ENCODE results near the gene NXPH4.

NXPH4 gene

DNA sequence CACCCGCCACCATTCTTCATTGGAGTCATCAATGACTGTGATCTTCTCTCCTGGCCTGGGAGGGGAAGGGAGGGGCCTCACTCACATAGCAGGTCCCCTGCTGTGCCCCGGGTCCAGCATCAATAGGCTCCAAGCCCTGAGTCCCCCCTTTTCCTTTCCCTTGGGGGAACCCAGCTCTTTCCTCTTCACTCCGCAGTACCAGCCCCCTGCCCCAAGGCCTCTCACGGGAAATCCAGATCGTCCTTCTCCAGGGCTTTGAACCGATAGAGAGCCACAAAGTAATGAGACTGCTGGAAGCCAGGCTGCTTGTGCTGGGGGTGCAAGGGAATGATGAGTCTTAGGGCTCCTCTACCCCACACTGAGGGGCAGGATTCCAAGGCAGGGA lies 27.7 kb downstream of the NXPH4 start:
- no peak for DNase-seq

- DNase-seq: no peak
These were observed 30.4 kb downstream of the NXPH4 start for GRCh38 chr12:57247041-57247440.

GRCh38 chr12:57248934-57249742 lies 32.5 kb downstream of the NXPH4 start:
- DNase-seq: no peak

- no peak for DNase-seq
These were observed 33.9 kb downstream of the NXPH4 start for GRCh38 chr12:57250541-57250940.

DNA sequence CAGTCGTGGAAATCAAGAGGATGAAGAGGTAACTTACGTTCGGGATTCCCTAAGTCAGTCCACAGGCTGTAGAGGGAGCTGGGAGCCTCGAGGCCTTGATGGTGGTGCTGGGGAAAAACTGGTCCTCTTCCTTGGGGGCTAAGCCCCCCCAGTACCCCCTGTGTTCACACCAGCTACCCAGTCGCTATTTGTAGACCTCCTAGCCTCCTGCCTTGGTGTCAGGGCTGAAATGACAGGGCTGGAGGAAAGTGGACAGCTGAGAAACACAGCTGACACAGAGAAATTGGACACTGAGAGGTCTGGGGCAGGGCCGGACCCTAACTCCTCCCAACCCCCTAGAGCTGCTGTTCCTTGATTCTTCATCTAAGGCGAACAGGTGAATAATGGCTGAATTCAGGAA lies 34.4 kb downstream of the NXPH4 start, which contains the start of gene STAC3:
TSS of gene STAC3 (minus strand) at position 232 of the 400 bp plus-strand sequence. CDS start 1,551 bp downstream, outside the sequence.
- no peak for DNase-seq

DNA sequence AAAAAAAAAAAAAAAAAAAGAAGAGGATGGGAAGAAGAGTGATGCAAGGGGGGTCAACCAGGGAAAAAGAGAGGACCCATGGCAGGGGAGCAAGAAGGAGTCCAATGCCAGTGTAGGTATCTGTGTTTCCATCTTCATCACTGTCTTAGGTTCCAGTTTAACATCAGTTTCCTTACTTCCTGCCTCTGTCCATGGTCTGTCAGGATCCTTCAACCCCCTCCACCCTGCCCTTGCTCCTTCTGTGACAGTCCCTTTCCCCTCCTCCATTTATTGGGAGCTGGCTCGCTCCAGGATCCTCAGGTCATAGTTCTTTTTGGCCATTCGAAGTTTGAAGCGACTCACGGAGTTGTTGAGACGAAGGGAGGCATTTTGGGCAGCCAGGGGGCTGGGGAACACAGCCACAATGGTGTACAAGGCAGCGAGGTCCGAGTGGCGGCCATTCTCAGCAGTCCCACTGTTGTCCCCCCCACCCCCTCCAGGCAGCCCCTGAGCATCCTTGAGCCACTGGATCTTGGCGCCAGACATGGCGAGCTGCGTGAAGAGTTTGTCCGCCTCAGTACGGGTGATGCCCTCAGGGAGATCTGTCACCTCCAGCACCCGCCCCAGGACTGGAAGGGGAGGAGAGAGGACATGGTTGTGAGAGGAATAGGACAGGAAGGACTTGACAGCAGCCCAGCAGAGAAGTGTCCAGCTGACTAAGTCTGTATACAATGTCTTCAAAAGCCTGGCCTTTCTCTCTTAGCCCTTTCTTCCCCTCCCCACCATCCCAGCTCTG lies 38.1 kb downstream of the NXPH4 start:
- DNase-seq: no peak

DNA sequence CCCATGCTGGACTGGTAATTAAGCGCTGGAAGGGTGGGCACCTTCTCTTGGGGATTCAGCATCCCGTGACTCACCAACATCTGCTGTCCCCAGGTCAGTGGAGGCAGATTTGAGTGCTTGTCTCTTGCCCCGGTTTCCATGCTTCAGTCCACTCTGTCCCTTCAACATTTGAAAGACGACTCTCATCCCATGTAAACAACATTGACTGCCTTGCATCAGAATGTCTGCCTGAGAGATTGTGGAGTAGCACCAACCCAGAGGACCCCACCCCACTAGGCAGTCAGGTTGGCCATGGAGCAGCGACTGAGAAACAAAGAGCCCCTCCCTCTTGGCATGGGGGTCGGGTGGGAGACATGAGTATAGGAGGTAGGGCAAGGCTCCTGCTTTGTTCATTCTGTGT lies 39.3 kb downstream of the NXPH4 start:
- DNase-seq: no peak

- no peak for DNase-seq
These were observed 42.7 kb downstream of the NXPH4 start for GRCh38 chr12:57258977-57259970.

DNA sequence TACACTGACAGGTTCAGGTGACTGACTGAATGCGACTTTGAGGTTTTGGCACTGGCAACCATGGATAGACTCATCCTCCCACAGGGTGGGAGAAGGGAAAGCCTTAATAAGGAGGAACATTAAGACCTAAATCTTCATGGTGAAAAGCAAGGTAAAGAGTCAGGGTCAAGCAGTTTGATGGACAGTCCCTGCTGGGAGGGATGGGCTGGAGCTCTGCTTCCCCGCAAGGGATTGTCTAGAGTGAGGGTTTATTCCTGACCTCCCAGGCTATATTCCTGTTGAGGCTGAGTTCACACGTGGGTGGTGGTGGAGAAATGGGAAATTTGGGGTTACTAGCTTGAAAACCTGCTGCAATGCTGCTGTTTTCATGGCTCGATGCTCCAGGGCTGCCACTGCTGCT lies 43.8 kb downstream of the NXPH4 start:
- DNase-seq: no peak

DNA sequence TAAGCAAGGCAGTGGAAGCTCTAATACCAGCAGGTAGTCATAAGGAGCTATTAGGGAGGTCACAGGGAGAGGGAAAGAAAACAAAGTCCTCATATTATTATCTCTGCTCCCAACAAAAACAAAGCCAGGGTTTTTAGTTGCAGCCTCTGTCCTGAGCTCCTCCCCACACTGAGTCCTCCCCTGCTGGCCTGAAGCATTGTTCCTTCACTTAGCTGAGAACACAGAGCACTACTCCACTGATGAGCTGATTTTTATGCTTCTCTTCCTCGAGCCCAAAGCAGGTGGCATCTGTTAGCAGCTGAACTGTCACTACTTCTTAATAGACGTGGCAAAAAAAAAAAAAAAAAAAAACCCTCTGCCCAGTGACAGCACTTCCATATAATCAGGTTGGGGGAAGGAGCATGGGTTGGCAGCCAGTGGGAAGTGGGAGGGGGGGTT lies 44.9 kb downstream of the NXPH4 start:
- no peak for DNase-seq

DNA sequence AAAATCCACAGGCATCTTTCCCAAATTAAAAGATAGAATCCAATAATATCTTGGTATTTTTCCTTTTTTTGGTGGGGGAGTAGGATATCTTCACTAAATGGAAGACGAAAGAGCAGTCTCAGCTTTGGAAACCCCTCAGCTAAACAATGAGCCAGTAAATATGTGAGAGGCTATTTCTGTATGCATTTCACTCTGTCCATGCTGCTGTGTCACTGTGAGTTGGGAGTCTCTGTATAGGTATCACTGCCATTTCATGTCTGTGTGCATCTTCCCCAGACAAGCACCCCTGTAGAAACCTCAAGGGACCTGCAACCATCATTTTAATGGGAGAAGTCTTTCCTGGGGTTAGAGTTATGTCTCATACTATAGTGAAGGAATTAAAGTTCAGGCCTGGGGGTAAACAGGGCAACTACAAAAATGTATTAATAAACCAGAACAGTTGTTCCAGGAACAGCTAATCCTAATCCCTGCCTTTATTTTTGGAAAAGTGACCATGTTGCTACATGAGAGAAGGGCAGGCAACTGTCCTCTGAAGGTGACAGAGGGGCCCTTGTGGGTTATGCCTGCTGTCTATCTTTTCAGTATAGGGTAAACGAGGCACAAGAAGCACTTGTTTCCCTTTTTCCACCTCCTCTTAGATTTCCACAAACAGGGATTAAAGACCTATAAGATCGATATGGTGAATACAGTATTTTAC lies 45.7 kb downstream of the NXPH4 start:
- no peak for DNase-seq

DNA sequence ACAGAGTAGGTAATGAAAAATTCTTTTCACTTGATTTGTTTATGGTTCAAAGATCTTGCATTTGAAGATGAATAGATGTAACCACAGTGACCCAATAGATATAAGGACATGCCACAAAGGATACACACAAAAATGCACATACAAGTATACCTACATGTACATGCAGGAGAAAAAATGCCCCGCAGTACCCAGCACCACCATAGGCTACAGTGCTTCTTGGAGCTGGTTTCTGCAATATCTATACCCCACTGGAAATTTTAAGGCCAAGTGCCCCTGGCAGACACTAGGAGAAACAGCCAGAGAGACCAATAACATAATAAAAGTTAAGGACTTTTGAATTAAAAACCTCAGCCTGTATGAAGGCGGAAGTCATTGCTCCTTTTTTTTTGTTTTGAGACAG lies 46.5 kb downstream of the NXPH4 start:
- no peak for DNase-seq

DNA sequence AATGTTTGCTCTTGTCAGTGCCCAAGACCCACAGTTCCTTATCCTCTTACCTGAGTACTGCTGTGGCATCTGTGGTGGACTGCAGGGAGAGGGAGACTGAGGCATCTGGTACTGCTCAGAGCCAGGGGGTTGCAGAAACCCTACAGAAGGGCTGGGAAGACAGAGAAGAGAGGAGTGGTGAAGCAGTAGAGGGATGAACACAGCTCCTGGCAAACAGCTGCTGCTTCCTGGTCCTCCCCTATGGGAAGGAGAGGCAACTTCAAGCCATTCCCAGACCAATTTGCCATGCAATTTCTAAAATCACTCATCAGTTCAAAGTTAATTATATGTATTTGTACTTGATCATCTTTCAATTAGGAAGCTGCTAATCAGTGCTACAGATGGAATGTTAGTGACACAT lies 50.1 kb downstream of the NXPH4 start:
- DNase-seq: no peak

DNA sequence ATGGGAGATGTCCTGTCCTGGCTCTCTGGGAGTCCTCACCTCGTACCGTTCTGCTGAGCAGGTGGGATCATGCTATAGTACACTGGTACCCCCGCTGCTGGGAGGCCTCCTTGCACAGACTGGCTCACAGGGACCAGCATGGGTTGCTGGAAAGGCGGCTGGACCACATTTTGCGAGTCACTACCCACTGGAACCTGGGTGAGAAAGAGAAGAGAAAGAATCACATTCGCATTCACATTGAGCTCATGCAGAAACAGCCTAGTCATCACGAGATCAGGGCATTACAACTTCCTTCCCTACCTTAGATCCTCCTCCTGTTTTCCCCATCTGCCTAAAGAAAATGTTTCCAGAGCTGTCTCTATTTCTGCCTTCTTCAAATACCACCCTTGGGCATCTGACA lies 51.7 kb downstream of the NXPH4 start:
- no peak for DNase-seq

- no peak for DNase-seq
These were observed 54.4 kb downstream of the NXPH4 start for GRCh38 chr12:57270966-57271470.

DNA sequence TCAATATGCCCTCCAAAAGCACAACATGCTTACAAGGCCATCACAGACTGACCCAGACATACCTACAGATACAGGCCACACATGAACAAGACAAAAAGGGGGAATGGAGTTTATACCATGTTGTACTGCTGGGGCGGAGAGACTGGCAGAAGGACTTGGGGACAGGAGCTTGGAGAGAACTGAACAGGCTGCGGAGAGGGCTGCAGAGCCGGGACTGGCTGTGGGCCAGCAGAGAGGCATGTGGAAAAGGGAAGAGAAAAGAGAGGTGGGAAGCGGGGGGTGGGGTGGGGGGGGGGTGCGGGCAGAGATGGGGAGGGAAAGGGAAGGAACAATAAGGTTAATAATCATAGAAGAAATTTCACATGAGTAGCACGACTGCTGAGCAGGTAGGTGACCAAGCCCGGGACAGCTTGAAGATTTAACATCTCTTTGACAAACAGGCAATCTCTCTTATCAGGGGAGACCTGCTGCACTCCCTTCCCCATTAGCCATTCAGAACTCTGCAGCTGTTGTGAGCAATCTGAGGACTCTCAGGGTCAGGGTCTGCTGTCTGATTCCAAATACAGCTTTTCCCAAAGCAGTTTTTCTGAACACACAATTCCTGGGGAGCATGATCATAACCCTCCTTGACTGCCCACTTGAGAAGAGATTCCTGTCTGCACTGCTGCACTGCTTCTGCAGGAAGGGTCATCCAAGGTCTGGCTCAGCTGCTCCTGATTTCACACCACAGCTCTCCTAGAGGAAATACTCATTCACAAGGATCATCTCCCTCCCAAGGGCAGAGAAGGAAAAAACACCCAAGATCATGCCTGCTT lies 56.0 kb downstream of the NXPH4 start:
- DNase-seq: no peak

DNA sequence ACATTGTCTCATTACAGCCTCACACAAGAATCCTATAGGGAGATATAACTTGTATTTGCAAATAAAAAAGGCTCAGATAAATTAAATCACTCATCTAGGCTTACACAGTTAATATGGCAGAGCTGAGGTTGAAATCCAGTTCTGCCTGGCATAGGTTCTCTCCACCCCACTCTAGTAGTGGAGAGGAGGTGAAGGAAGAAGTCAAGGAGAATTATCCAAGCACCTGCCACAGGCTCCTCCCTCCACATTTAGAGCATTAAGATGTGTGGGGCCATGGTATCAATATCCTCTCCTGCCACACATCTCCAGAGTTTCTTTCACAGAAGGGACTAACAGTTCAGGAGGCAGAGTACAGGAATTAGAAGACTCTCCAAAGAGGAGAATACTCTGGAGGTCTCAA lies 56.9 kb downstream of the NXPH4 start:
- DNase-seq: no peak
